Panc1 (cell line): ENCODE measurements around the gene ITGAX. TPM values are rescaled to one million over a fixed set of nuclear protein-coding genes. Genes with fewer than 3 reads are reported as not detected.

Experiments
- ATAC-seq: fragments of 200-7000 bp; cut with Tn5 transposase; 2 replicates; pipeline ENCODE4 v1.9.1; 2020; ENCODE audit warnings: mild to moderate bottlenecking, moderate library complexity
- BruUV-seq: library from RNA; stranded (reverse); fragments of 400-500 nt; replicated peaks from 2 replicates; lab custom pipeline; 2021; lab: Mats Ljungman, UMichigan
- CTCF ChIA-PET: fragments of 300-600 bp; sonication (Branson Sonifier 250); formaldehyde crosslinking; loops from one replicate; lab custom pipeline; 2022; ENCODE audit warnings: antibody characterized with exemption; lab: Charles Lee
- POLR2A ChIA-PET: fragments of 300-600 bp; sonication (Branson Sonifier 250); formaldehyde crosslinking; loops from one replicate; lab custom pipeline; 2022; ENCODE audit warnings: antibody characterized with exemption; lab: Charles Lee
- DNase-seq: peaks from one replicate; pipeline ENCODE4 v3.0.0-alpha.2; 2010; ENCODE audit warnings: low read depth, low spot score
- H3K27ac ChIP-seq: 2 replicates; pipeline ENCODE4 v1.5.1; 2011; ENCODE audit warnings: mild to moderate bottlenecking, low read length, inconsistent platforms
- H3K27me3 ChIP-seq: fragments of 200-500 bp; sonication (Bioruptor generic); 2 replicates; pipeline ENCODE4 v1.6.0; 2014; ENCODE audit warnings: low read length, inconsistent platforms; ENCODE audit not compliant: control insufficient read depth, insufficient read depth
- H3K36me3 ChIP-seq: fragments of 200-500 bp; sonication (Bioruptor generic); 2 replicates; pipeline ENCODE4 v1.5.1; 2014; ENCODE audit warnings: inconsistent platforms, mild to moderate bottlenecking, low read length, moderate library complexity; ENCODE audit not compliant: control insufficient read depth, insufficient read depth
- H3K4me1 ChIP-seq: 2 replicates; pipeline ENCODE4 v1.5.1; 2011; ENCODE audit warnings: inconsistent platforms, mild to moderate bottlenecking, low read length, moderate library complexity; ENCODE audit not compliant: control insufficient read depth, insufficient read depth
- H3K4me3 ChIP-seq, 2 experiments: 2 replicates each; pipeline ENCODE4 v1.5.1; 2011 to 2012; ENCODE audit warnings: low read depth in 2 of 2, low read length in 2 of 2, mild to moderate bottlenecking in 2 of 2, inconsistent platforms in 1 of 2, moderate library complexity in 1 of 2
- H3K9me3 ChIP-seq: fragments of 200-500 bp; sonication (Bioruptor generic); 2 replicates; pipeline ENCODE4 v1.5.1; 2014; ENCODE audit warnings: low read depth, mild to moderate bottlenecking, inconsistent platforms, low read length, moderate library complexity; ENCODE audit not compliant: control insufficient read depth, insufficient read depth
- POLR2AphosphoS5 ChIP-seq: IDR thresholded peaks from 2 replicates; pipeline ENCODE4 v1.6.1; 2012; ENCODE audit warnings: mild to moderate bottlenecking, low read depth, low read length, moderate library complexity
- SIN3A ChIP-seq: IDR thresholded peaks from 2 replicates; pipeline ENCODE4 v1.6.1; 2012; ENCODE audit warnings: low read depth, mild to moderate bottlenecking, low read length, moderate library complexity, borderline replicate concordance; ENCODE audit not compliant: insufficient read depth
- TCF7L2 ChIP-seq: IDR thresholded peaks from 2 replicates; pipeline ENCODE4 v1.6.1; 2011; ENCODE audit warnings: mild to moderate bottlenecking, low read depth, low read length, inconsistent platforms
- in situ Hi-C: cut with HindIII; loops from 2 replicates; pipeline ENCODE4 v1.10.0; 2016; ENCODE audit warnings: low sequenced_read_pairs, low pct_unique_long_range_greater_than_20kb
- intact Hi-C: fragments of 100-400 bp; cut with micrococcal nuclease; formaldehyde crosslinking; loops from one replicate; pipeline ENCODE4 v1.10.0; 2022; ENCODE audit not compliant: unreplicated experiment
- total RNA-seq: library from RNA; stranded (reverse); gene quantifications from one replicate; pipeline ENCODE4 v1.2.1, GENCODE V29; 2021; ENCODE audit not compliant: unreplicated experiment
- TF ChIP-seq, protein P1 (sequence below), 2 experiments: IDR thresholded peaks; 2 replicates each; pipeline ENCODE4 v1.6.1; 2011 to 2012; ENCODE audit warnings: low read depth in 2 of 2, control low read depth in 1 of 2, low read length in 1 of 2, mild to moderate bottlenecking in 1 of 2, moderate library complexity in 1 of 2; ENCODE audit not compliant: insufficient read depth in 1 of 2
- TF ChIP-seq, protein P2 (sequence below): fragments of 450-650 bp; IDR thresholded peaks from 2 replicates; pipeline ENCODE4 v1.5.1; 2017; ENCODE audit warnings: mild to moderate bottlenecking

The ITGAX gene
- total RNA-seq, 1 experiment from 2014 or later, result 0.49 TPM

DNA sequence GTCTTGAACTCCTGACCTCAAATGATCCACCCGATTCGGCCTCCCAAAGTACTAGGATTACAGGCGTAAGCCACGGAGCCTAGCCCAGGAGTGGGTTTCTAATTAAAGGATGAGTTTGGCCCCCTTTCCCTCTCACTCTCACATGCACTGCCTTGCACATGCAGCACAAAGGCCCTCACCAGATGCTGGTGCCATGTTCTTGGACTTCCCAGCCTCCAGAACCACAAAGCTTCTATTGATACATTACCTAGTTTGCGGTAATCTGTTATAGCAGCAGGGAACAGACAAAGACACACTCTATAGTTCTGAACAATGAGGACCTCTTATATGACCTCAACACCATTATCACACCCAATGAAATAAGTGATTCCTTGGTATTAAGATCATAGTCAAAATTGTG is 20.3 kb downstream of the ITGAX start:
- no peaks in the 10 kb centered on the region for H3K4me1 ChIP-seq
- POLR2A ChIA-PET, result no interaction called here
- no peak for ATAC-seq

DNA sequence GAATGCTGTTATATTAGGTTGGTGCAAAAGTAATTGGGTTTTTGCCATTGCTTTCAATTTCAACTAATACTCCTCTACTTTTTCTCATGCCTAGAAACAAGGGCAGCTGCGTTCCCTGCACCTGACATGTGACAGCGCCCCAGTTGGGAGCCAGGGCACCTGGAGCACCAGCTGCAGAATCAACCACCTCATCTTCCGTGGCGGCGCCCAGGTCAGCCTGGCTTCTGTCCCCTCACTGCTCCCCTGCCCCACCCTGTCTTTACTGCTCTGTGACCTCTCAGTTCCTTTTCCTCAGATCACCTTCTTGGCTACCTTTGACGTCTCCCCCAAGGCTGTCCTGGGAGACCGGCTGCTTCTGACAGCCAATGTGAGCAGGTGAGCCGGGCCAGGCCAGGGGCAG is 21.7 kb downstream of the ITGAX start:
- no peaks in the 10 kb centered on the region for H3K9me3 ChIP-seq
- no peaks in the 10 kb centered on the region; the same call in 1 of the 2 replicates for H3K27me3 ChIP-seq
- ATAC-seq (no peak), DNase-seq (no peak)
- H3K27ac ChIP-seq, result no peak overlapping the region
- intact Hi-C loops, result no loop called here
- no peak overlapping the region for H3K4me3 ChIP-seq
- no peaks in the 10 kb centered on the region for H3K36me3 ChIP-seq
- TF ChIP-seq TCF7L2 (no peak), POLR2AphosphoS5 (no peak), SIN3A (no peak)
- TF ChIP-seq, protein P1, sequence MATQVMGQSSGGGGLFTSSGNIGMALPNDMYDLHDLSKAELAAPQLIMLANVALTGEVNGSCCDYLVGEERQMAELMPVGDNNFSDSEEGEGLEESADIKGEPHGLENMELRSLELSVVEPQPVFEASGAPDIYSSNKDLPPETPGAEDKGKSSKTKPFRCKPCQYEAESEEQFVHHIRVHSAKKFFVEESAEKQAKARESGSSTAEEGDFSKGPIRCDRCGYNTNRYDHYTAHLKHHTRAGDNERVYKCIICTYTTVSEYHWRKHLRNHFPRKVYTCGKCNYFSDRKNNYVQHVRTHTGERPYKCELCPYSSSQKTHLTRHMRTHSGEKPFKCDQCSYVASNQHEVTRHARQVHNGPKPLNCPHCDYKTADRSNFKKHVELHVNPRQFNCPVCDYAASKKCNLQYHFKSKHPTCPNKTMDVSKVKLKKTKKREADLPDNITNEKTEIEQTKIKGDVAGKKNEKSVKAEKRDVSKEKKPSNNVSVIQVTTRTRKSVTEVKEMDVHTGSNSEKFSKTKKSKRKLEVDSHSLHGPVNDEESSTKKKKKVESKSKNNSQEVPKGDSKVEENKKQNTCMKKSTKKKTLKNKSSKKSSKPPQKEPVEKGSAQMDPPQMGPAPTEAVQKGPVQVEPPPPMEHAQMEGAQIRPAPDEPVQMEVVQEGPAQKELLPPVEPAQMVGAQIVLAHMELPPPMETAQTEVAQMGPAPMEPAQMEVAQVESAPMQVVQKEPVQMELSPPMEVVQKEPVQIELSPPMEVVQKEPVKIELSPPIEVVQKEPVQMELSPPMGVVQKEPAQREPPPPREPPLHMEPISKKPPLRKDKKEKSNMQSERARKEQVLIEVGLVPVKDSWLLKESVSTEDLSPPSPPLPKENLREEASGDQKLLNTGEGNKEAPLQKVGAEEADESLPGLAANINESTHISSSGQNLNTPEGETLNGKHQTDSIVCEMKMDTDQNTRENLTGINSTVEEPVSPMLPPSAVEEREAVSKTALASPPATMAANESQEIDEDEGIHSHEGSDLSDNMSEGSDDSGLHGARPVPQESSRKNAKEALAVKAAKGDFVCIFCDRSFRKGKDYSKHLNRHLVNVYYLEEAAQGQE (IDR thresholded peaks at IDR 0.05; ENCODE audit: insufficient read depth in 1 of 2, low read depth in 2 of 2, low read length in 1 of 2), result no peak
- TF ChIP-seq, protein P2, sequence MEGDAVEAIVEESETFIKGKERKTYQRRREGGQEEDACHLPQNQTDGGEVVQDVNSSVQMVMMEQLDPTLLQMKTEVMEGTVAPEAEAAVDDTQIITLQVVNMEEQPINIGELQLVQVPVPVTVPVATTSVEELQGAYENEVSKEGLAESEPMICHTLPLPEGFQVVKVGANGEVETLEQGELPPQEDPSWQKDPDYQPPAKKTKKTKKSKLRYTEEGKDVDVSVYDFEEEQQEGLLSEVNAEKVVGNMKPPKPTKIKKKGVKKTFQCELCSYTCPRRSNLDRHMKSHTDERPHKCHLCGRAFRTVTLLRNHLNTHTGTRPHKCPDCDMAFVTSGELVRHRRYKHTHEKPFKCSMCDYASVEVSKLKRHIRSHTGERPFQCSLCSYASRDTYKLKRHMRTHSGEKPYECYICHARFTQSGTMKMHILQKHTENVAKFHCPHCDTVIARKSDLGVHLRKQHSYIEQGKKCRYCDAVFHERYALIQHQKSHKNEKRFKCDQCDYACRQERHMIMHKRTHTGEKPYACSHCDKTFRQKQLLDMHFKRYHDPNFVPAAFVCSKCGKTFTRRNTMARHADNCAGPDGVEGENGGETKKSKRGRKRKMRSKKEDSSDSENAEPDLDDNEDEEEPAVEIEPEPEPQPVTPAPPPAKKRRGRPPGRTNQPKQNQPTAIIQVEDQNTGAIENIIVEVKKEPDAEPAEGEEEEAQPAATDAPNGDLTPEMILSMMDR, result no peak
- ChIA-PET CTCF (no interaction called here), POLR2A (interaction anchor here (0.7 kb wide), 1 partner anchor 10 kb away, joined by 9 read pairs; no protein-coding TSS in a partner anchor)
- no TSS peak for BruUV-seq
- H3K4me1 ChIP-seq, result no peaks in the 10 kb centered on the region
- in situ Hi-C loops, result no loop called here

More for the DNA sequence above, 20.3 kb downstream of the ITGAX start:
- TF ChIP-seq, protein P1 (IDR thresholded peaks at IDR 0.05; ENCODE audit: insufficient read depth in 1 of 2, low read depth in 2 of 2, low read length in 1 of 2), result no peak
- TF ChIP-seq TCF7L2 (no peak), SIN3A (no peak), POLR2AphosphoS5 (no peak)
- TF ChIP-seq, protein P2, result no peak
- Histone ChIP-seq H3K4me3 (no peak overlapping the region), H3K27me3 (no peaks in the 10 kb centered on the region; the same call in 1 of the 2 replicates), H3K9me3 (no peaks in the 10 kb centered on the region), H3K36me3 (no peaks in the 10 kb centered on the region), H3K27ac (no peak overlapping the region)
- no TSS peak for BruUV-seq
- DNase-seq, result no peak
- CTCF ChIA-PET, result no interaction called here
- intact Hi-C loops, result no loop called here
- in situ Hi-C loops, result no loop called here
